ENCODE data around the gene CDS1. TPM values are rescaled to one million over a fixed set of nuclear protein-coding genes. Genes with fewer than 3 reads are reported as not detected.

The CDS1 gene
- total RNA-seq, 1 donor from 2014 or later: 0.16 TPM

DNA sequence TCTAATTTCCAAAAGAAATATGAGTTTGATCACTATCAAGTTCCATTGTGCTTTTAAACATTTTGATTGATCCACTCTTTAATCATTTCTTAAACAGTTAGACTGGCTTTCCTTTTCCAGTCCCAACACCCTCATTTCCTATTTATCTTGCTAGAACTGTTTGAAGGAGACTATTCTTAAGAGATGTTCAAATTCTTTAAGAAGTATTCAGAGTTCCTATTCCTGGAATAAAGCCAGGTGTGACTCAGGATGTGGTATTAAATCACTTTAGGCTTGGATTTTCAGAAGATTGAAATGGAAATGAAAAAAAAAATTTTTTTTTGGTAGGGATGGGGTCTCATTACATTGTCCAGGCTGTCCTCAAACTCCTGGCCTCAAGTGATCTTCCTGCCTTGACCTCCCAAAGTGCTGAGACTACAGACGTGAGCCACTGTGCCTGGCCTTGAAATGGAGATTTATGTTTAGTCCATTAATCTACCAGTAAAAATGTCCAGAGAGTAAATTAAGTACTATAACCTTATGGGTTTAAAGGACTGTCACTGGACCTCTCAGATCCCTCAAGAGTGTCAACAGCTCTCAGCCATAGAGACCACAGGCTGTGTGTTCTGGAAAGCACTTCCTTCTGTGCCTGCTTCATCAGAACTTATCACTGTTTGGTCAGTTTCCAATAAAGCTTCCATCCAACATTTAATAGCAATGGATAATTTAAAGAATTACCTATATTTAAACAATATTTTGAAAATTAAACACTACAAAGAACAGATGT lies 90.7 kb downstream of the CDS1 start:
- TF ChIP-seq, protein P1, sequence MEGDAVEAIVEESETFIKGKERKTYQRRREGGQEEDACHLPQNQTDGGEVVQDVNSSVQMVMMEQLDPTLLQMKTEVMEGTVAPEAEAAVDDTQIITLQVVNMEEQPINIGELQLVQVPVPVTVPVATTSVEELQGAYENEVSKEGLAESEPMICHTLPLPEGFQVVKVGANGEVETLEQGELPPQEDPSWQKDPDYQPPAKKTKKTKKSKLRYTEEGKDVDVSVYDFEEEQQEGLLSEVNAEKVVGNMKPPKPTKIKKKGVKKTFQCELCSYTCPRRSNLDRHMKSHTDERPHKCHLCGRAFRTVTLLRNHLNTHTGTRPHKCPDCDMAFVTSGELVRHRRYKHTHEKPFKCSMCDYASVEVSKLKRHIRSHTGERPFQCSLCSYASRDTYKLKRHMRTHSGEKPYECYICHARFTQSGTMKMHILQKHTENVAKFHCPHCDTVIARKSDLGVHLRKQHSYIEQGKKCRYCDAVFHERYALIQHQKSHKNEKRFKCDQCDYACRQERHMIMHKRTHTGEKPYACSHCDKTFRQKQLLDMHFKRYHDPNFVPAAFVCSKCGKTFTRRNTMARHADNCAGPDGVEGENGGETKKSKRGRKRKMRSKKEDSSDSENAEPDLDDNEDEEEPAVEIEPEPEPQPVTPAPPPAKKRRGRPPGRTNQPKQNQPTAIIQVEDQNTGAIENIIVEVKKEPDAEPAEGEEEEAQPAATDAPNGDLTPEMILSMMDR (IDR thresholded peaks at IDR 0.05): no peak
- POLR2A ChIA-PET: no interaction called here
- no peak for DNase-seq
- no peak overlapping the region for H3K4me3 Mint-ChIP-seq
- intact Hi-C loops (cut with micrococcal nuclease): no loop called here
- no peaks in the 10 kb centered on the region for H3K4me1 Mint-ChIP-seq
- no peaks in the 10 kb centered on the region for H3K27me3 Mint-ChIP-seq
- H3K9me3 Mint-ChIP-seq: no peaks in the 10 kb centered on the region
- no peaks in the 10 kb centered on the region for H3K36me3 Mint-ChIP-seq (ENCODE audit: low read depth)
- ATAC-seq (ENCODE audit: low read depth): no peak
- no peak overlapping the region for H3K27ac Mint-ChIP-seq
- CTCF ChIA-PET: no interaction called here

DNA sequence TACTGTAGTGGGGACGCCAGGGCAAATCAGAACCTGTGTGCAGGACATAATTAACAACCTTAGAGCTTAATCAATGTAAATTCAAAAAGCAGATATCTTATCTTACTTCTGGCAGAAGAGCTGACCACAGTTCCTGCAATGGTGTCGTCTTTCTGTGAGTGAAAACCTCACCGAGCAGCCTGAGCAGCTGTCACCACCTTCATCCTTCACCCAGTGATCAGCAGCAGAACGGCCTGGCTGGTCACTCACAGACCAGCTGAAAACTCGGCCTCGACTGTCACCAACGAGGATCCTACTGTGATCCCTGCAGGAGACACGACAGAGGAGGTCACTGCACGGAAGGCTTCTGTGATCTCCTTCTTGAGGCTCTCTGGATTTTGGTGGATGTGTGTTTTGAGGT lies 94.2 kb downstream of the CDS1 start:
- ChIA-PET CTCF (no interaction called here), POLR2A (no interaction called here)
- TF ChIP-seq, protein P1 (IDR thresholded peaks at IDR 0.05): no peak
- DNase-seq (no peak), ATAC-seq (ENCODE audit: low read depth) (no peak)
- H3K36me3 Mint-ChIP-seq (ENCODE audit: low read depth): no peaks in the 10 kb centered on the region
- no peaks in the 10 kb centered on the region for H3K4me1 Mint-ChIP-seq
- H3K9me3 Mint-ChIP-seq: no peaks in the 10 kb centered on the region
- intact Hi-C loops (cut with micrococcal nuclease): no loop called here
- H3K27me3 Mint-ChIP-seq: no peaks in the 10 kb centered on the region
- no peak overlapping the region for H3K27ac Mint-ChIP-seq
- no peak overlapping the region for H3K4me3 Mint-ChIP-seq

DNA sequence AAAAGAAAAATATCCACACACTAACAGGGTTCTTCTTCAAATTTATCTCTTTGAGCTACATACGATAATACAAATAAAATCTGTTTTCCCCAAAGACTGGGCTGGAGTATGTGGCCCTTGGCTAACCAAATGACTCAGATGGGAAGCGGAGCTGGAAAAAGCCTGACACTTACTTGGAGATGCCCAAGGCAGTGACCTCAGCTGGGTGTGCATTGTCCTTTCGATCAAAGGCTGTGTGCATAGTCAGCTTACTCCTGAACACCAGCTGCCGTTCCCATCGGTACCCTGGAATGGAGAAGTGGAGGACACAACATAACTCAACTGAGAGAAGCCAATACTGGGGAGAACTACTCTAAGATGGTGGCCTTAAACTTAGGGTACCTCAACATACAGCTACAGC lies 95.1 kb downstream of the CDS1 start:
- no peak for ATAC-seq (ENCODE audit: low read depth)
- Mint-ChIP-seq H3K4me3 (no peak overlapping the region), H3K36me3 (ENCODE audit: low read depth) (no peaks in the 10 kb centered on the region), H3K27me3 (no peaks in the 10 kb centered on the region), H3K4me1 (no peaks in the 10 kb centered on the region), H3K9me3 (no peaks in the 10 kb centered on the region), H3K27ac (no peak overlapping the region)
- DNase-seq: no peak
- TF ChIP-seq, protein P1 (IDR thresholded peaks at IDR 0.05): no peak
- intact Hi-C loops (cut with micrococcal nuclease): no loop called here
- ChIA-PET POLR2A (no interaction called here), CTCF (no interaction called here)

DNA sequence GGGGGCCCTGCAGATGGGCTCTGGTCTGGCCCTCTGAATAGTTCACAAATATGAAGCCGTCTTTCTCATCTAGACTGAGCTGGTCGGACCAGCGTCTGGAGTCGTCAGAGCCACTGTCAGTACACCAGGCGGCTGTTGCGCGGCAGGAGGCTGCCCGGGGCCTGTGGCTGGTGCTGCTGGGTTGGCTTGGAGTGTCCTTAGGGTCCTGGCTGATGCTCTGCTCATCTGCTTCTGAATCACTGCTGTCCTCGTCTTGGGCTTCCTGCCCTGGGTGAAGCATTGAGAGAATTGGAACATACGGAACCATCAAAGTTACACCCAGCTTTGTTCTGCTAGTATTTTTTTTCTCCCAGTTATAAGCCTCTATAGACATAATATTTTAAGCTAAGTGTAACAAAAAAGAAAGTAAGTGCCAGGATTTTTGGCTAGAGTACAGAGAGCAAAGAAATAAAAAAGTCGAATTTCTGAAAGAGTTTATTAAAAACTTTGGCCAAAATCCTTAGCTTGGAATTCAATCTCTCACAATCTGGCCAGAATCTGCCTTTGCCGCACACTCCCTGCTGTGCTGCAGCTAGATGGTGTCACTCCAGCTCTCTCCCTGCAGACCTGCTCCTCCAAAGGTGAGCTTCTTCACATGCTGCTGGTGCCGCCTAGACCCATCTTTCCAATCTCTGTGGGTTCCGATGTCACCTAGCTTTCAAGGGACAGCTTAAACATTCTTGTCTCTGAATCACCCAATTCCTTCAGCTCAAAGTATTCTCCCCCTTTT lies 96.2 kb downstream of the CDS1 start:
- DNase-seq (no peak), ATAC-seq (ENCODE audit: low read depth) (no peak)
- ChIA-PET CTCF (no interaction called here), POLR2A (no interaction called here)
- Mint-ChIP-seq H3K4me1 (no peaks in the 10 kb centered on the region), H3K9me3 (no peaks in the 10 kb centered on the region), H3K36me3 (ENCODE audit: low read depth) (no peaks in the 10 kb centered on the region), H3K4me3 (no peak overlapping the region), H3K27ac (no peak overlapping the region), H3K27me3 (no peaks in the 10 kb centered on the region)
- TF ChIP-seq, protein P1 (IDR thresholded peaks at IDR 0.05): no peak
- intact Hi-C loops (cut with micrococcal nuclease): no loop called here

DNA sequence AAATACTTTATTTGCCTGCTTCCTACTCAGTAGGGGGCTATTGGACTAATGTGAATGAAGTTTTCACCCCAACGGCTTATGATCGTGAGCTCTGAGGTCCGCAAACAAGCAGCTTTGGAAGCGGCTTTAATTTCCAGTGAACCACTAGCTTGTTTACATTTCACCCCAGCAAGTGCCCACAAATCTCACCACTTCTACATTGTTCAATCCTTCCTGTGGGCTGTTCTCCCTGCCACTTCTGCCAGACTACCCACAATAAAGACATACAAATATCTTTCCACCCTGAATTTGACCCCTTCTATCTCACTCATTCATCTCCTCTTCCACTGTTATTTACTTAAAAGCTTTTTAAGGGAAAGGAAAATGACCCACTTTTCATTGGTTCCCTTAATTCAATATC lies 98.0 kb downstream of the CDS1 start:
- Mint-ChIP-seq H3K4me3 (no peak overlapping the region), H3K27me3 (no peaks in the 10 kb centered on the region), H3K36me3 (ENCODE audit: low read depth) (no peaks in the 10 kb centered on the region), H3K4me1 (no peaks in the 10 kb centered on the region), H3K9me3 (no peaks in the 10 kb centered on the region), H3K27ac (no peak overlapping the region)
- ChIA-PET POLR2A (no interaction called here), CTCF (no interaction called here)
- TF ChIP-seq, protein P1 (IDR thresholded peaks at IDR 0.05): no peak
- no peak for DNase-seq
- ATAC-seq (ENCODE audit: low read depth): no peak
- intact Hi-C loops (cut with micrococcal nuclease): no loop called here

All from activated B cell treated with CpG ODN at 0.5 μM for 24 hours (primary cell).